Naive thymus-derived CD8-positive, alpha-beta T cell (primary cell): Measurements from ENCODE around the gene ARFRP1. TPM values are rescaled to one million over a fixed set of nuclear protein-coding genes. Genes with fewer than 3 reads are reported as not detected.

ENCODE experiments used
- ATAC-seq, 2 donors: fragments of 150-1000 bp; cut with Tn5 transposase in 1 of 2; sonication (Bioruptor Pico), chemical (Tn5 transposase) in 1 of 2; 1 replicate in 1 of 2; 2 replicates in 1 of 2; pipeline ENCODE4 v1.10.0; 2021; ENCODE audit warnings: mild to moderate bottlenecking in 2 of 2, moderate library complexity in 2 of 2
- POLR2A ChIA-PET: fragments of 350-600 bp; sonication (Branson Sonifier 250); formaldehyde crosslinking; loops from one replicate; lab custom pipeline; 2021; ENCODE audit warnings: antibody characterized with exemption; lab: Charles Lee
- DNase-seq, 10 donors: peaks; one replicate each; pipeline versions ENCODE4 v3.0.0 to v3.0.0-alpha.2; 2020 to 2022
- H3K27ac Mint-ChIP-seq, 10 donors: one replicate each; pipeline ENCODE4 v1.8.0; 2020 to 2022; ENCODE audit warnings: mild to moderate bottlenecking in 10 of 10, mixed read lengths in 10 of 10, moderate library complexity in 4 of 10, inconsistent platforms in 1 of 10
- H3K27me3 Mint-ChIP-seq, 5 donors: one replicate each; pipeline ENCODE4 v1.8.0; 2021 to 2022; ENCODE audit warnings: mixed read lengths in 5 of 5
- H3K36me3 Mint-ChIP-seq, 3 donors: one replicate each; pipeline ENCODE4 v1.8.0; 2020 to 2022; ENCODE audit warnings: mixed read lengths in 3 of 3, mild to moderate bottlenecking in 2 of 3, inconsistent platforms in 1 of 3
- H3K4me1 Mint-ChIP-seq, 4 donors: one replicate each; pipeline ENCODE4 v1.8.0; 2021 to 2022; ENCODE audit warnings: mixed read lengths in 4 of 4
- H3K4me3 Mint-ChIP-seq, 10 donors: one replicate each; pipeline ENCODE4 v1.8.0; 2020 to 2022; ENCODE audit warnings: mild to moderate bottlenecking in 10 of 10, mixed read lengths in 10 of 10, moderate library complexity in 6 of 10, inconsistent platforms in 1 of 10
- H3K9me3 Mint-ChIP-seq, 9 donors: one replicate each; pipeline ENCODE4 v1.8.0; 2020 to 2022; ENCODE audit warnings: mixed read lengths in 9 of 9, mild to moderate bottlenecking in 3 of 9, inconsistent platforms in 1 of 9, moderate library complexity in 1 of 9
- polyA plus RNA-seq, 3 donors: library from polyadenylated mRNA; unstranded; fragments of 300-500 nt; fragmentation: Illumina TruSeq; gene quantifications; one replicate each; pipeline ENCODE4 v1.2.3, GENCODE V29; 2021
- total RNA-seq, 8 experiments: library from RNA in 2 of 8; stranded (reverse) in 2 of 8; gene quantifications; one replicate each; pipeline ENCODE4 v1.2.3 and lab custom pipeline; 2021 to 2026

The ARFRP1 gene
- total and polyA plus RNA-seq, 5 experiments from 2014 or later: 60.1 to 108 (median 92.1) TPM

GRCh38 chr20:63686094-63686491 is 21.7 kb downstream of the ARFRP1 start:
- DNase-seq (no peak), ATAC-seq (no peak)
- H3K9me3 Mint-ChIP-seq: no peaks in the 10 kb centered on the region
- no peaks in the 10 kb centered on the region for H3K27me3 Mint-ChIP-seq
- no peak overlapping the region for H3K27ac Mint-ChIP-seq
- POLR2A ChIA-PET: interaction anchor here (0.7 to 1.3 kb wide), 4 partner anchors 10 to 59 kb away, joined by 3 read pairs; partner anchors contain the start of genes GMEB2 and TNFRSF6B
- H3K4me3 Mint-ChIP-seq: no peak overlapping the region
- no peaks in the 10 kb centered on the region for H3K36me3 Mint-ChIP-seq
- peaks cover 0 to 8% (median 6%) of the 10 kb centered on the region in 4 donors for H3K4me1 Mint-ChIP-seq

DNA sequence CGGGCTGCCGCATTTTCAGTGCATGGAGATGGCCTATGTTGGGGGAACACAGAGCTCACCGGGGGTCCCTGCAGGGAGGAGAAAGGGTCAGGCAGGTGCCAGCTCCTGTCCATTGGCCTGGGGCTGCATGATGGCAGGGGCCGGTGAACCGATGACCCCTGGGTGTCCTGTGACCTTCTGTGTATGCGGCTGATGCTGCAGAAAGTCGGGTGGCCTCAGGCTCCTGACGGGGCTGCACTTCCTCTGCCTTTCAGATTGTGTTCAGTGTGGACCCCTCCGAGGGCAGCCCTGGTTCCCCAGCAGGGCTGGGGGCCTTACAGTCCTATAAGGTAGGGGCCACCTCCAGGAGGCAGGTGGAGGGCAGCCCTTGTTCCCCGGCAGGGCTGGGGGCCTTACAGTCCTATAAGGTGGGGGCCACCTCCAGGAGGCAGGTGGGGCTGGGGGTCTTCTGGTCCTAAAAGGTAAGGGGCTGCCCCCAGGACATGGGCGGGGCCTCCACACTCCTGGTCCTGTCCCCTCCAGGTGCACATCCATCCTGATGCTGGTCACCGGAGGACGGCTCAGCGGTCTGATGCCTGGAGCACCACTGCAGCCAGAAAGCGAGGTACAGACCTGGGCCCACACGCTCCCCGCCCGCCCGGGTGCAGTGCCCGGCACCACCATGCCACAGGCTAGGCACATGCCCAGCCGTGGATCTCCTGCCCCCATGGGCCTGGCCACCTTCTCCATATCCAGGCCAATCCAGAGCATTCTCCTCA is 22.3 kb downstream of the ARFRP1 start:
- no peaks in the 10 kb centered on the region for H3K27me3 Mint-ChIP-seq
- ATAC-seq (no peak), DNase-seq (no peak)
- H3K4me3 Mint-ChIP-seq: no peak overlapping the region
- no peaks in the 10 kb centered on the region for H3K9me3 Mint-ChIP-seq
- POLR2A ChIA-PET: interaction anchor here (0.7 kb wide), 1 partner anchor 11 kb away, joined by 3 read pairs; the partner anchor contains the start of gene TNFRSF6B
- H3K36me3 Mint-ChIP-seq: no peaks in the 10 kb centered on the region
- peak overlapping the region in 1 of 10 donors; percentile 62 for H3K27ac Mint-ChIP-seq
- peaks cover 0 to 8% (median 6%) of the 10 kb centered on the region in 4 donors for H3K4me1 Mint-ChIP-seq

- H3K4me1 Mint-ChIP-seq: peaks cover 0 to 8% (median 6%) of the 10 kb centered on the region in 4 donors
- ATAC-seq: no peak
- no peaks in the 10 kb centered on the region for H3K9me3 Mint-ChIP-seq
- H3K27me3 Mint-ChIP-seq: peaks cover 0 to 1% (median 0%) of the 10 kb centered on the region in 5 donors
- H3K4me3 Mint-ChIP-seq: no peak overlapping the region
- no peak overlapping the region for H3K27ac Mint-ChIP-seq
- no peak for DNase-seq
- H3K36me3 Mint-ChIP-seq: peaks cover 0 to 3% (median 0%) of the 10 kb centered on the region in 3 donors
- POLR2A ChIA-PET: no interaction called here
These were observed 25.2 kb downstream of the ARFRP1 start for GRCh38 chr20:63682384-63683139.

GRCh38 chr20:63681609-63682142 is 26.1 kb downstream of the ARFRP1 start:
- Mint-ChIP-seq H3K27me3 (peaks cover 0 to 1% (median 0%) of the 10 kb centered on the region in 5 donors), H3K4me1 (peaks cover 0 to 4% (median 4%) of the 10 kb centered on the region in 4 donors), H3K36me3 (peaks cover 0 to 4% (median 0%) of the 10 kb centered on the region in 3 donors), H3K27ac (no peak overlapping the region), H3K9me3 (no peaks in the 10 kb centered on the region), H3K4me3 (no peak overlapping the region)
- POLR2A ChIA-PET: interaction anchor here (0.6 kb wide), 1 partner anchor 9 kb away, joined by 11 read pairs; no protein-coding TSS in a partner anchor
- ATAC-seq (no peak), DNase-seq (no peak)

- no peak overlapping the region for H3K27ac Mint-ChIP-seq
- no peak for ATAC-seq
These were observed 26.7 kb downstream of the ARFRP1 start for GRCh38 chr20:63680857-63681608.

GRCh38 chr20:63680427-63680826 is 27.3 kb downstream of the ARFRP1 start:
- H3K27ac Mint-ChIP-seq: peak overlapping the region in 1 of 10 donors; percentile 49
- peaks cover 0 to 1% (median 0%) of the 10 kb centered on the region in 5 donors for H3K27me3 Mint-ChIP-seq
- H3K36me3 Mint-ChIP-seq: peaks cover 0 to 13% (median 0%) of the 10 kb centered on the region in 3 donors
- ATAC-seq: no peak
- POLR2A ChIA-PET: no interaction called here
- H3K9me3 Mint-ChIP-seq: no peaks in the 10 kb centered on the region
- H3K4me3 Mint-ChIP-seq: no peak overlapping the region
- H3K4me1 Mint-ChIP-seq: peaks cover 0 to 4% (median 2%) of the 10 kb centered on the region in 4 donors
- DNase-seq: no peak

More at GRCh38 chr20:63680857-63681608, 26.7 kb downstream of the ARFRP1 start:
- no peak overlapping the region for H3K4me3 Mint-ChIP-seq
- no peak for DNase-seq
- no peaks in the 10 kb centered on the region for H3K9me3 Mint-ChIP-seq
- H3K27me3 Mint-ChIP-seq: peaks cover 0 to 1% (median 0%) of the 10 kb centered on the region in 5 donors
- peaks cover 0 to 8% (median 0%) of the 10 kb centered on the region in 3 donors for H3K36me3 Mint-ChIP-seq
- H3K4me1 Mint-ChIP-seq: peaks cover 0 to 4% (median 2%) of the 10 kb centered on the region in 4 donors
- POLR2A ChIA-PET: no interaction called here

- H3K4me1 Mint-ChIP-seq: peaks cover 0 to 4% (median 2%) of the 10 kb centered on the region in 4 donors
- DNase-seq: no peak
- ATAC-seq: no peak
- H3K9me3 Mint-ChIP-seq: no peaks in the 10 kb centered on the region
- no peak overlapping the region for H3K4me3 Mint-ChIP-seq
- H3K36me3 Mint-ChIP-seq: peaks cover 0 to 13% (median 0%) of the 10 kb centered on the region in 3 donors
- peaks cover 0 to 1% (median 0%) of the 10 kb centered on the region in 5 donors for H3K27me3 Mint-ChIP-seq
- H3K27ac Mint-ChIP-seq: no peak overlapping the region
- POLR2A ChIA-PET: no interaction called here
These were observed 27.9 kb downstream of the ARFRP1 start for GRCh38 chr20:63679799-63680305.

- H3K4me3 Mint-ChIP-seq: no peak overlapping the region
- ATAC-seq: no peak
These were observed 28.9 kb downstream of the ARFRP1 start for GRCh38 chr20:63678667-63679465.

GRCh38 chr20:63678071-63678470 is 29.7 kb downstream of the ARFRP1 start:
- POLR2A ChIA-PET: no interaction called here
- ATAC-seq: no peak
- H3K27ac Mint-ChIP-seq: no peak overlapping the region
- H3K27me3 Mint-ChIP-seq: peaks cover 0 to 1% (median 0%) of the 10 kb centered on the region in 5 donors
- H3K4me1 Mint-ChIP-seq: peaks cover 0 to 1% (median 0%) of the 10 kb centered on the region in 4 donors
- H3K4me3 Mint-ChIP-seq: no peak overlapping the region
- H3K9me3 Mint-ChIP-seq: no peaks in the 10 kb centered on the region
- H3K36me3 Mint-ChIP-seq: peaks cover 0 to 13% (median 2%) of the 10 kb centered on the region in 3 donors
- no peak for DNase-seq

More at GRCh38 chr20:63678667-63679465, 28.9 kb downstream of the ARFRP1 start:
- Mint-ChIP-seq H3K27me3 (peaks cover 0 to 1% (median 0%) of the 10 kb centered on the region in 5 donors), H3K27ac (no peak overlapping the region), H3K9me3 (no peaks in the 10 kb centered on the region), H3K36me3 (peaks cover 0 to 13% (median 2%) of the 10 kb centered on the region in 3 donors), H3K4me1 (peaks cover 0 to 4% (median 1%) of the 10 kb centered on the region in 4 donors)
- no peak for DNase-seq
- POLR2A ChIA-PET: no interaction called here

GRCh38 chr20:63675681-63676368 is 32.0 kb downstream of the ARFRP1 start:
- Mint-ChIP-seq H3K27me3 (peaks cover 0 to 1% (median 0%) of the 10 kb centered on the region in 5 donors), H3K4me3 (no peak overlapping the region), H3K4me1 (peaks cover 0 to 1% (median 0%) of the 10 kb centered on the region in 4 donors), H3K27ac (peak overlapping the region in 1 of 10 donors; percentile 70), H3K9me3 (no peaks in the 10 kb centered on the region), H3K36me3 (peaks cover 0 to 15% (median 2%) of the 10 kb centered on the region in 3 donors)
- ATAC-seq (no peak), DNase-seq (no peak)
- POLR2A ChIA-PET: interaction anchor here (1.0 kb wide), 1 partner anchor 23 kb away, joined by 3 read pairs; no protein-coding TSS in a partner anchor
